Peyer's patch (tissue), 4 donors: Measurements from ENCODE around the gene LFNG.

Source experiments
- POLR2A ChIP-seq, 2 donors: fragments of 450-650 bp; IDR thresholded peaks; one replicate each; pipeline ENCODE4 v1.5.1; 2017; ENCODE audit warnings: antibody characterized with exemption in 2 of 2, mild to moderate bottlenecking in 2 of 2, moderate library complexity in 2 of 2
- TF ChIP-seq, protein P1 (sequence below), 6 experiments: fragments of 450-650 bp in 4 of 6; fragments of 200-600 bp in 2 of 6; sonication (generic) in 1 of 6; IDR thresholded peaks; one replicate each; pipeline ENCODE4 v1.5.1; 2017 to 2019; ENCODE audit warnings: antibody characterized with exemption in 6 of 6, mild to moderate bottlenecking in 3 of 6, moderate library complexity in 1 of 6

DNA sequence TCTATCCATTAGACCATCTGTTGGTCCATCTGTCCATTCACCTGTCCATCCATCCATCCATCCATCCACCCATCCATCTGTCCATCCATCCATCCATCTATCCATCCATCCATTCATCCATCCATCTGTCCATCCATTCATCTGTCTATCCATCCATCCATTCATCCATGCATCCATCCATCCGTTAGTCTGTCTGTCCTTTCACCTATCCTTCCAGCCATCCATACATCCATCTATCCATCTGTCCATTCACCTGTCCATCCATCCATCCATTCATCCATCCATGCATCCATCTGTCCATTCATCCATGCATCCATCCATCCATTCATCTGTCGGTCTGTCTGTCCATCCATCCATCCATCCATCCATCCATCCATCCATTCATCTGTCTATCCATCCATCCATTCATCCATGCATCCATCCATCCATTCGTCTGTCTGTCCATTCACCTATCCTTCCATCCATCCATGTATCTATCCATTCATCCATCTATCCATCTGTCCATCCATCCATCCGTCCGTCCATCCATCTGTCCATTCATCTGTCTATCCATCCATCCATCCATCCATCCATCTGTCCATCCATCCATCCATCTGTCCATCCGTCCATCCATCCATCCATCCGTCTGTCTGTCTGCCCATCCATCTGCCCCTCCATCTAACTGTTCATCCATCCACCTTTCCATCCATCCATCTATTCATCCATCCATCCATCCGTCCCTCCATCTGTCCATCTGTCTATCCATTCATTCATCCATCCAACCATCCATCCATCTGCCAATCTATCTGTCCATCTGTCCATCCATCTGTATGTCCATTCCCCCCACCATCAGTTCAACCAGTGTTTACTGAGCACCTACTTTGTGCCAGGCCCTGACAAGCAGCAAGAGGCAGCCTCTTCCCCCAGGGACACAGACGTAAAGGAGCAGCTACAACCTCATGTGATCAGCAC, 4.8 kb upstream of the LFNG start:
- TF ChIP-seq POLR2A (IDR thresholded peaks at IDR 0.05), result no peak
- TF ChIP-seq, protein P1, sequence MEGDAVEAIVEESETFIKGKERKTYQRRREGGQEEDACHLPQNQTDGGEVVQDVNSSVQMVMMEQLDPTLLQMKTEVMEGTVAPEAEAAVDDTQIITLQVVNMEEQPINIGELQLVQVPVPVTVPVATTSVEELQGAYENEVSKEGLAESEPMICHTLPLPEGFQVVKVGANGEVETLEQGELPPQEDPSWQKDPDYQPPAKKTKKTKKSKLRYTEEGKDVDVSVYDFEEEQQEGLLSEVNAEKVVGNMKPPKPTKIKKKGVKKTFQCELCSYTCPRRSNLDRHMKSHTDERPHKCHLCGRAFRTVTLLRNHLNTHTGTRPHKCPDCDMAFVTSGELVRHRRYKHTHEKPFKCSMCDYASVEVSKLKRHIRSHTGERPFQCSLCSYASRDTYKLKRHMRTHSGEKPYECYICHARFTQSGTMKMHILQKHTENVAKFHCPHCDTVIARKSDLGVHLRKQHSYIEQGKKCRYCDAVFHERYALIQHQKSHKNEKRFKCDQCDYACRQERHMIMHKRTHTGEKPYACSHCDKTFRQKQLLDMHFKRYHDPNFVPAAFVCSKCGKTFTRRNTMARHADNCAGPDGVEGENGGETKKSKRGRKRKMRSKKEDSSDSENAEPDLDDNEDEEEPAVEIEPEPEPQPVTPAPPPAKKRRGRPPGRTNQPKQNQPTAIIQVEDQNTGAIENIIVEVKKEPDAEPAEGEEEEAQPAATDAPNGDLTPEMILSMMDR (IDR thresholded peaks at IDR 0.05), result no peak
